ENCODE data around the gene RPRD1A. TPM values are rescaled to one million over a fixed set of nuclear protein-coding genes. Genes with fewer than 3 reads are reported as not detected.
A peak's percentile ranks its signal among the peaks of the same experiment; 100 is the strongest.

The RPRD1A gene
- total and polyA plus RNA-seq, 9 of the 15 experiments (the other 6 are each of a cell fraction or from before 2014, with no cell fraction given), result 30.2 to 142 (median 66.0) TPM

GRCh38 chr18:36046898-36047297, 20.5 kb downstream of the RPRD1A start:
- DNase-seq (ENCODE audit: extremely low read depth in 1 of 4, low spot score in 3 of 4), result no peak
- Histone ChIP-seq H3K36me3 (ENCODE audit: control insufficient read depth, insufficient read depth, low read length) (no peaks in the 10 kb centered on the region; the same call in 2 of the 3 replicates), H3K4me2 (ENCODE audit: insufficient read depth, low read length) (no peak overlapping the region), H3K9me1 (ENCODE audit: control insufficient read depth, insufficient read depth, low read length) (no peaks in the 10 kb centered on the region), H2AFZ (ENCODE audit: low read depth, low read length) (no peak overlapping the region), H3K27ac (ENCODE audit: extremely low read depth, low read depth, low read length) (no peak overlapping the region), H3K4me1 (replicated peaks in 1 of 2; ENCODE audit: control insufficient read depth in 2 of 2, insufficient read depth in 2 of 2, low read length in 2 of 2) (no peaks in the 10 kb centered on the region), H3K9me3 (replicated peaks; ENCODE audit: control insufficient read depth, insufficient read depth, low read depth, low read length) (no peaks in the 10 kb centered on the region), H4K20me1 (replicated peaks; ENCODE audit: control insufficient read depth, insufficient read depth, low read length) (peaks cover 3% of the 10 kb centered on the region; the same call in 1 of the 2 replicates), H3K27me3 (ENCODE audit: control insufficient read depth in 2 of 2, insufficient read depth in 2 of 2, low read length in 2 of 2) (no peaks in the 10 kb centered on the region), H3K4me3 (no peak overlapping the region), H3K79me2 (ENCODE audit: control insufficient read depth, insufficient read depth, low read length) (peaks cover 99% of the 10 kb centered on the region), H3K9ac (ENCODE audit: insufficient read depth in 1 of 2, low read depth in 2 of 2, low read length in 2 of 2) (no peak overlapping the region)
- TF ChIP-seq SNRNP70 (optimal IDR thresholded peaks at IDR 0.05; ENCODE audit: low read depth, low read length) (no peak), HNRNPH1 (optimal IDR thresholded peaks at IDR 0.05; ENCODE audit: low read depth, low read length) (no peak), ZNF24 (IDR thresholded peaks at IDR 0.05) (no peak), SIN3A (IDR thresholded peaks at IDR 0.05; ENCODE audit: borderline replicate concordance in 2 of 2, control insufficient read depth in 1 of 2, low read depth in 2 of 2, low read length in 2 of 2) (no peak), NFXL1 (CRISPR knock-in tag; IDR thresholded peaks at IDR 0.05) (no peak), HOXB6 (CRISPR knock-in tag; IDR thresholded peaks at IDR 0.05; ENCODE audit: borderline replicate concordance) (no peak), ZNF121 (CRISPR knock-in tag; conservative IDR thresholded peaks at IDR 0.05) (peak; percentile 95), LEF1 (IDR thresholded peaks at IDR 0.05) (no peak), BCOR (IDR thresholded peaks at IDR 0.05) (peak; percentile 63; the same call in 1 of the 2 replicates), SIX5 (IDR thresholded peaks at IDR 0.05; ENCODE audit: borderline replicate concordance in 1 of 2, insufficient read depth in 1 of 2, low read depth in 1 of 2, low read length in 2 of 2) (no peak), NCOA4 (IDR thresholded peaks at IDR 0.05; ENCODE audit: partially characterized antibody) (no peak), ZNF384 (IDR thresholded peaks at IDR 0.05; ENCODE audit: low read depth, low read length) (no peak)
- TF ChIP-seq, protein P1, sequence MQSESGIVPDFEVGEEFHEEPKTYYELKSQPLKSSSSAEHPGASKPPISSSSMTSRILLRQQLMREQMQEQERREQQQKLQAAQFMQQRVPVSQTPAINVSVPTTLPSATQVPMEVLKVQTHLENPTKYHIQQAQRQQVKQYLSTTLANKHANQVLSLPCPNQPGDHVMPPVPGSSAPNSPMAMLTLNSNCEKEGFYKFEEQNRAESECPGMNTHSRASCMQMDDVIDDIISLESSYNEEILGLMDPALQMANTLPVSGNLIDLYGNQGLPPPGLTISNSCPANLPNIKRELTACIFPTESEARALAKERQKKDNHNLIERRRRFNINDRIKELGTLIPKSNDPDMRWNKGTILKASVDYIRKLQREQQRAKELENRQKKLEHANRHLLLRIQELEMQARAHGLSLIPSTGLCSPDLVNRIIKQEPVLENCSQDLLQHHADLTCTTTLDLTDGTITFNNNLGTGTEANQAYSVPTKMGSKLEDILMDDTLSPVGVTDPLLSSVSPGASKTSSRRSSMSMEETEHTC (IDR thresholded peaks at IDR 0.05), result no peak
- no TSS peak for BruUV-seq (replicated peaks)
- FAIRE-seq, result no peak
- no peak for ATAC-seq
- intact Hi-C loops (cut with micrococcal nuclease), result no loop called here
- in situ Hi-C loops (cut with MboI), result no loop called here
- ChIA-PET POLR2A (interaction anchor here (0.6 to 1.1 kb wide), 3 partner anchors 11 to 360 kb away, joined by 3 to 6 read pairs (median 3); no protein-coding TSS in a partner anchor), CTCF (ENCODE audit: low intra/inter-chr PET ratio) (no interaction called here)
- WGBS (ENCODE audit: insufficient coverage, low coverage, missing lambda C conversion rate), result 95% methylated on average over 3 of the region's 3 CpGs
